ENCODE measurements around the gene SPATA22.

DNA sequence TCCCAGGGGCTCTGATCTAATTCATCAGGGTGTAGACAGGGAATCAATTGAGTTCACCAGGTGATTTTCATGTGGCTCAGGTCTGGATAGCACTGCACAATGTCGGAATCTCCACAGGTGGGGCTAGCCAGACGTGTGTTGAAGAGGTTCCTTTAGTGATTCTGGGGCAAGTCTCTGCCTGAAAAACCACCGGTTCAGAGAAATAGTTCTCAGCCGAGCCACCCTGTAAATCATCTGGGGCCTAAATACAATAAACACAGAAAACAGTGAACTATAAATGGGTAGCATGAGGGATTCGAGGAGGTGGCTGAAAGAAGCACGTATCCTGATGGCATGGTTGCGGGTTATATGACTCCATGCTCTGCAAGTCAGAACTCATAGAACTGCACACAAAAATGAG lies 25.5 kb upstream of the SPATA22 start:
- TF ChIP-seq, protein P1, sequence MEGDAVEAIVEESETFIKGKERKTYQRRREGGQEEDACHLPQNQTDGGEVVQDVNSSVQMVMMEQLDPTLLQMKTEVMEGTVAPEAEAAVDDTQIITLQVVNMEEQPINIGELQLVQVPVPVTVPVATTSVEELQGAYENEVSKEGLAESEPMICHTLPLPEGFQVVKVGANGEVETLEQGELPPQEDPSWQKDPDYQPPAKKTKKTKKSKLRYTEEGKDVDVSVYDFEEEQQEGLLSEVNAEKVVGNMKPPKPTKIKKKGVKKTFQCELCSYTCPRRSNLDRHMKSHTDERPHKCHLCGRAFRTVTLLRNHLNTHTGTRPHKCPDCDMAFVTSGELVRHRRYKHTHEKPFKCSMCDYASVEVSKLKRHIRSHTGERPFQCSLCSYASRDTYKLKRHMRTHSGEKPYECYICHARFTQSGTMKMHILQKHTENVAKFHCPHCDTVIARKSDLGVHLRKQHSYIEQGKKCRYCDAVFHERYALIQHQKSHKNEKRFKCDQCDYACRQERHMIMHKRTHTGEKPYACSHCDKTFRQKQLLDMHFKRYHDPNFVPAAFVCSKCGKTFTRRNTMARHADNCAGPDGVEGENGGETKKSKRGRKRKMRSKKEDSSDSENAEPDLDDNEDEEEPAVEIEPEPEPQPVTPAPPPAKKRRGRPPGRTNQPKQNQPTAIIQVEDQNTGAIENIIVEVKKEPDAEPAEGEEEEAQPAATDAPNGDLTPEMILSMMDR (IDR thresholded peaks at IDR 0.05; ENCODE audit: low read length), result no peak
- no peak for TF ChIP-seq EZH2 (IDR thresholded peaks at IDR 0.05; ENCODE audit: borderline replicate concordance, low read length)

Data from OCI-LY1 (cell line).